ENCODE data around the gene FFAR1. TPM values are rescaled to one million over a fixed set of nuclear protein-coding genes. Genes with fewer than 3 reads are reported as not detected.
"Not testable (repeated sequence)": the region's sequence is repeated elsewhere in the genome, so short reads cannot be mapped to it uniquely, and the experiment has no call there.

The FFAR1 gene
- polyA plus RNA-seq, 1 of the 3 experiments (the other 2 are of a cell fraction), result not detected

DNA sequence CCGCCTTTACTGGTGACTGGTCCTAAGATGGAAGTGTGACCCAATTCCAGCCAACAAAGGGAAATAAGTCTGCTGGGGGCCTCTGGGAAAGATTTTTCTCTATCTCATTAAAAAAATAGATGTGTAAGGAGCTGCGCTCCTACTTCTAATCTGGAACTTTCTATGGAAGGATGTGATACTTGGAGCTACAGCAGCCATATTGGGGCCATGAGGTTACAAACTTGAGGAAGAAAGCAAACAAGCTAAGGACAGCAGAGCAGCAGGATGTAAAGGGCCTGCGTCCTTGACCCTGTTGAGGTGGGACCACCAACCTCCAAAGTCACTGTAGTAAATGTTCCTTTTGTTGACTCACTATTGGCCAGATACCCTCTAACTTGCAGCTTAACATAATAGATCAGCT lies 30.7 kb downstream of the FFAR1 start:
- Histone ChIP-seq H3K4me2 (no peak overlapping the region), H3F3A (replicated peaks; ENCODE audit: insufficient read depth) (no peaks in the 10 kb centered on the region), H3K9me3 (no peaks in the 10 kb centered on the region), H3K4me3 (ENCODE audit: low read depth in 2 of 2, low read length in 1 of 2) (no peak overlapping the region), H2AFZ (ENCODE audit: low read depth) (no peak overlapping the region), H3K27ac (ENCODE audit: low read depth in 2 of 2, low read length in 1 of 2) (no peak overlapping the region), H3K4me1 (ENCODE audit: control insufficient read depth in 1 of 2, insufficient read depth in 2 of 2, low read depth in 1 of 2, low read length in 1 of 2) (no peaks in the 10 kb centered on the region), H3K9me2 (no peaks in the 10 kb centered on the region), H3K9ac (no peak overlapping the region), H3K27me3 (ENCODE audit: insufficient read depth) (peaks cover 22% of the 10 kb centered on the region; the same call in 1 of the 2 replicates), H3K36me3 (replicated peaks in 1 of 2; ENCODE audit: control insufficient read depth in 1 of 2, insufficient read depth in 2 of 2, low read length in 1 of 2) (no peaks in the 10 kb centered on the region), H4K20me1 (ENCODE audit: insufficient read depth) (no peaks in the 10 kb centered on the region), H3K79me2 (ENCODE audit: insufficient read depth) (no peaks in the 10 kb centered on the region)
- 23% methylated on average over 3 of the region's 3 CpGs for WGBS (ENCODE audit: low lambda C conversion rate)
- ChIA-PET POLR2A (no interaction called here), CTCF (interaction anchor here (1.0 to 1.2 kb wide), 2 partner anchors 26 to 33 kb away, joined by 3 to 5 read pairs; no protein-coding TSS in a partner anchor)
- no peak for TF ChIP-seq POLR2AphosphoS5 (IDR thresholded peaks at IDR 0.05; ENCODE audit: low read depth, low read length)
- TF ChIP-seq EP300 (IDR thresholded peaks at IDR 0.05; ENCODE audit: borderline replicate concordance in 1 of 2, low read depth in 1 of 2, low read length in 1 of 2), result no peak
- no peak for TF ChIP-seq FOSL2 (IDR thresholded peaks at IDR 0.05; ENCODE audit: borderline replicate concordance, low read depth)
- TF ChIP-seq CHD2 (IDR thresholded peaks at IDR 0.05; ENCODE audit: low read length, partially characterized antibody), result no peak
- TF ChIP-seq SIN3A (IDR thresholded peaks at IDR 0.05; ENCODE audit: borderline replicate concordance, low read depth, low read length), result no peak
- no peak for TF ChIP-seq NRF1 (IDR thresholded peaks at IDR 0.05; ENCODE audit: low read depth, low read length)
- DNase-seq, result no peak

- peaks cover 17% of the 10 kb centered on the region; the same call in 1 of the 2 replicates for H3K27me3 ChIP-seq (ENCODE audit: insufficient read depth)
- DNase-seq; H3K4me2 ChIP-seq; H3K27ac ChIP-seq (ENCODE audit: low read depth in 2 of 2, low read length in 1 of 2); H3K9me2 ChIP-seq; H3F3A ChIP-seq (replicated peaks; ENCODE audit: insufficient read depth); H3K4me3 ChIP-seq (ENCODE audit: low read depth in 2 of 2, low read length in 1 of 2); H3K4me1 ChIP-seq (ENCODE audit: control insufficient read depth in 1 of 2, insufficient read depth in 2 of 2, low read depth in 1 of 2, low read length in 1 of 2); H3K9me3 ChIP-seq; POLR2A ChIA-PET; H4K20me1 ChIP-seq (ENCODE audit: insufficient read depth); H3K9ac ChIP-seq; H3K79me2 ChIP-seq (ENCODE audit: insufficient read depth); H2AFZ ChIP-seq (ENCODE audit: low read depth); H3K36me3 ChIP-seq (replicated peaks in 1 of 2; ENCODE audit: control insufficient read depth in 1 of 2, insufficient read depth in 2 of 2, low read length in 1 of 2): not testable (repeated sequence)
- 31% methylated on average over 5 of the region's 5 CpGs for WGBS (ENCODE audit: low lambda C conversion rate)
- CTCF ChIA-PET, result interaction anchor here (1.2 kb wide), 1 partner anchor 34 kb away, joined by 5 read pairs; no protein-coding TSS in a partner anchor
These were observed 31.8 kb downstream of the FFAR1 start for GRCh38 chr19:35379545-35379944.

DNA sequence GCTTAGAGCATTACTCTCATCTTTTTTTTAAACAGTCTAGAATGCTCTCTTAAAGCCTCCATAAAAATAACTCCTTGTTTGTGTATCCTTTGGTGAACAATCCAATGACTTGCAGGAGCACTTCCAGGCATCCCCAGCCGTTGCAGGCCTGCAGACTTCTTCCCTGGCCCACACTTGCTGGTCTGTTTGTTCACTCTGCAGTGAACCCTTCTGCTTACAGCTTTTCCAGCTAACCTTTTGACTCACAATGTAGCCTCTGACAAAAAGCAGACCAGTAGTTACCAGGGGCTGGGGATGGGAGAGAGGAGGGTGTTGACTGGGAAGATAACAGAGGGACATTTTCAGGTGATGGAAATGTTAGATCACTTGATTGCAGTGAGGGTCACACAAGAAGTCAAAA lies 32.3 kb downstream of the FFAR1 start:
- WGBS (ENCODE audit: low lambda C conversion rate), result 0% methylated on average over 1 of the region's 1 CpG
- ChIA-PET POLR2A (no interaction called here), CTCF (no interaction called here)
- peaks cover 17% of the 10 kb centered on the region; the same call in 1 of the 2 replicates for H3K27me3 ChIP-seq (ENCODE audit: insufficient read depth)
- H3K9me2 ChIP-seq, result no peaks in the 10 kb centered on the region
- no peaks in the 10 kb centered on the region for H3F3A ChIP-seq (replicated peaks; ENCODE audit: insufficient read depth)
- H3K9me3 ChIP-seq, result no peaks in the 10 kb centered on the region
- H3K79me2 ChIP-seq (ENCODE audit: insufficient read depth), result no peaks in the 10 kb centered on the region
- DNase-seq, result no peak
- H3K4me1 ChIP-seq (ENCODE audit: control insufficient read depth in 1 of 2, insufficient read depth in 2 of 2, low read depth in 1 of 2, low read length in 1 of 2), result no peaks in the 10 kb centered on the region
- no peaks in the 10 kb centered on the region for H3K36me3 ChIP-seq (replicated peaks in 1 of 2; ENCODE audit: control insufficient read depth in 1 of 2, insufficient read depth in 2 of 2, low read length in 1 of 2)
- no peaks in the 10 kb centered on the region for H4K20me1 ChIP-seq (ENCODE audit: insufficient read depth)
- H3K9ac ChIP-seq, result no peak overlapping the region
- no peak overlapping the region for H3K4me2 ChIP-seq
- H2AFZ ChIP-seq (ENCODE audit: low read depth), result no peak overlapping the region
- no peak overlapping the region for H3K4me3 ChIP-seq (ENCODE audit: low read depth in 2 of 2, low read length in 1 of 2)
- no peak overlapping the region for H3K27ac ChIP-seq (ENCODE audit: low read depth in 2 of 2, low read length in 1 of 2)
- no peak for TF ChIP-seq TEAD4 (IDR thresholded peaks at IDR 0.05; ENCODE audit: borderline replicate concordance, insufficient read depth)
- no peak for TF ChIP-seq POLR2AphosphoS5 (IDR thresholded peaks at IDR 0.05; ENCODE audit: low read depth, low read length)
- no peak for TF ChIP-seq SIN3A (IDR thresholded peaks at IDR 0.05; ENCODE audit: borderline replicate concordance, low read depth, low read length)
- TF ChIP-seq RFX5 (IDR thresholded peaks at IDR 0.05; ENCODE audit: low read length), result no peak
- TF ChIP-seq ZBTB33 (IDR thresholded peaks at IDR 0.05; ENCODE audit: borderline replicate concordance, low read depth), result no peak
- TF ChIP-seq MEF2A (IDR thresholded peaks at IDR 0.05; ENCODE audit: borderline replicate concordance, low read depth), result no peak
- TF ChIP-seq, protein P1, sequence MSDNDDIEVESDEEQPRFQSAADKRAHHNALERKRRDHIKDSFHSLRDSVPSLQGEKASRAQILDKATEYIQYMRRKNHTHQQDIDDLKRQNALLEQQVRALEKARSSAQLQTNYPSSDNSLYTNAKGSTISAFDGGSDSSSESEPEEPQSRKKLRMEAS (IDR thresholded peaks at IDR 0.05; ENCODE audit: low read depth), result no peak
- TF ChIP-seq CTCF (IDR thresholded peaks at IDR 0.05), result no peak
- TF ChIP-seq, protein P2, sequence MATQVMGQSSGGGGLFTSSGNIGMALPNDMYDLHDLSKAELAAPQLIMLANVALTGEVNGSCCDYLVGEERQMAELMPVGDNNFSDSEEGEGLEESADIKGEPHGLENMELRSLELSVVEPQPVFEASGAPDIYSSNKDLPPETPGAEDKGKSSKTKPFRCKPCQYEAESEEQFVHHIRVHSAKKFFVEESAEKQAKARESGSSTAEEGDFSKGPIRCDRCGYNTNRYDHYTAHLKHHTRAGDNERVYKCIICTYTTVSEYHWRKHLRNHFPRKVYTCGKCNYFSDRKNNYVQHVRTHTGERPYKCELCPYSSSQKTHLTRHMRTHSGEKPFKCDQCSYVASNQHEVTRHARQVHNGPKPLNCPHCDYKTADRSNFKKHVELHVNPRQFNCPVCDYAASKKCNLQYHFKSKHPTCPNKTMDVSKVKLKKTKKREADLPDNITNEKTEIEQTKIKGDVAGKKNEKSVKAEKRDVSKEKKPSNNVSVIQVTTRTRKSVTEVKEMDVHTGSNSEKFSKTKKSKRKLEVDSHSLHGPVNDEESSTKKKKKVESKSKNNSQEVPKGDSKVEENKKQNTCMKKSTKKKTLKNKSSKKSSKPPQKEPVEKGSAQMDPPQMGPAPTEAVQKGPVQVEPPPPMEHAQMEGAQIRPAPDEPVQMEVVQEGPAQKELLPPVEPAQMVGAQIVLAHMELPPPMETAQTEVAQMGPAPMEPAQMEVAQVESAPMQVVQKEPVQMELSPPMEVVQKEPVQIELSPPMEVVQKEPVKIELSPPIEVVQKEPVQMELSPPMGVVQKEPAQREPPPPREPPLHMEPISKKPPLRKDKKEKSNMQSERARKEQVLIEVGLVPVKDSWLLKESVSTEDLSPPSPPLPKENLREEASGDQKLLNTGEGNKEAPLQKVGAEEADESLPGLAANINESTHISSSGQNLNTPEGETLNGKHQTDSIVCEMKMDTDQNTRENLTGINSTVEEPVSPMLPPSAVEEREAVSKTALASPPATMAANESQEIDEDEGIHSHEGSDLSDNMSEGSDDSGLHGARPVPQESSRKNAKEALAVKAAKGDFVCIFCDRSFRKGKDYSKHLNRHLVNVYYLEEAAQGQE (IDR thresholded peaks at IDR 0.05; ENCODE audit: low read depth, low read length), result no peak
- no peak for TF ChIP-seq GABPA (IDR thresholded peaks at IDR 0.05; ENCODE audit: low read depth)

All from SK-N-SH (cell line).